ENCODE results near the gene SPTB.

Gene SPTB

GRCh38 chr14:64760146-64760755 is 119.5 kb downstream of the SPTB start:
- Histone ChIP-seq H2AFZ (ENCODE audit: low read depth, low read length) (no peak overlapping the region), H3K79me2 (ENCODE audit: low read length) (no peaks in the 10 kb centered on the region), H3K4me1 (ENCODE audit: low read length) (peaks cover 6% of the 10 kb centered on the region; the same call in 1 of the 2 replicates), H3K36me3 (replicated peaks; ENCODE audit: low read depth, low read length) (no peaks in the 10 kb centered on the region), H3K4me2 (ENCODE audit: low read length) (no peak overlapping the region), H3K9me3 (ENCODE audit: insufficient read depth, low read length) (no peaks in the 10 kb centered on the region), H3K27ac (ENCODE audit: low read length) (no peak overlapping the region), H3K4me3 (ENCODE audit: low read length) (no peak overlapping the region), H3K9ac (ENCODE audit: low read length) (no peak overlapping the region), H3K27me3 (ENCODE audit: low read depth, low read length) (peaks cover 28% of the 10 kb centered on the region), H4K20me1 (ENCODE audit: insufficient read depth, low read length) (no peaks in the 10 kb centered on the region)
- no peak for TF ChIP-seq EZH2phosphoT487 (IDR thresholded peaks at IDR 0.05; ENCODE audit: low read depth)
- TF ChIP-seq, protein P1, sequence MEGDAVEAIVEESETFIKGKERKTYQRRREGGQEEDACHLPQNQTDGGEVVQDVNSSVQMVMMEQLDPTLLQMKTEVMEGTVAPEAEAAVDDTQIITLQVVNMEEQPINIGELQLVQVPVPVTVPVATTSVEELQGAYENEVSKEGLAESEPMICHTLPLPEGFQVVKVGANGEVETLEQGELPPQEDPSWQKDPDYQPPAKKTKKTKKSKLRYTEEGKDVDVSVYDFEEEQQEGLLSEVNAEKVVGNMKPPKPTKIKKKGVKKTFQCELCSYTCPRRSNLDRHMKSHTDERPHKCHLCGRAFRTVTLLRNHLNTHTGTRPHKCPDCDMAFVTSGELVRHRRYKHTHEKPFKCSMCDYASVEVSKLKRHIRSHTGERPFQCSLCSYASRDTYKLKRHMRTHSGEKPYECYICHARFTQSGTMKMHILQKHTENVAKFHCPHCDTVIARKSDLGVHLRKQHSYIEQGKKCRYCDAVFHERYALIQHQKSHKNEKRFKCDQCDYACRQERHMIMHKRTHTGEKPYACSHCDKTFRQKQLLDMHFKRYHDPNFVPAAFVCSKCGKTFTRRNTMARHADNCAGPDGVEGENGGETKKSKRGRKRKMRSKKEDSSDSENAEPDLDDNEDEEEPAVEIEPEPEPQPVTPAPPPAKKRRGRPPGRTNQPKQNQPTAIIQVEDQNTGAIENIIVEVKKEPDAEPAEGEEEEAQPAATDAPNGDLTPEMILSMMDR (IDR thresholded peaks at IDR 0.05; ENCODE audit: low read depth, low read length): peak; percentile 79

DNA sequence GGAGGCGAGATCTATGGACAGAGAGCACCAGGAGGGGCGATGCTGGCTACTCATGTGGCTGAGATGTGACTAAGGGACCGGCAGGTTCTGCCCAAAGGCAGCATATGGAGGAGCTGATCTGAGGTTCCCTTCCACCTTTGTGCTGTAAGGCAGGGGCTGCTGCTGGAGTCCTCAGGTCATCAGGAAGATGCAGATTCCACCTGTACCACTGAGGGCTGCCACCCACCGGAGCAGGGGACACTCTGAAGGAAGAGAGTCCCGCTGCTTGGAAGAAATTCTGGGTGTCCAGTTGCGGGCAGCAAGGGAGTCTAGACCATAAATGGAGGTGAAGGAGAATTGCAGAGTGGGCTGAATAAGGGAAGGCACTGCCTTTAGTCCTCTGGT is 120.2 kb downstream of the SPTB start:
- Histone ChIP-seq H3K27ac (ENCODE audit: low read length) (no peak overlapping the region), H4K20me1 (ENCODE audit: insufficient read depth, low read length) (no peaks in the 10 kb centered on the region), H3K4me3 (ENCODE audit: low read length) (no peak overlapping the region), H3K4me2 (ENCODE audit: low read length) (no peak overlapping the region), H3K4me1 (ENCODE audit: low read length) (peaks cover 5% of the 10 kb centered on the region; the same call in 1 of the 2 replicates), H3K36me3 (replicated peaks; ENCODE audit: low read depth, low read length) (no peaks in the 10 kb centered on the region), H2AFZ (ENCODE audit: low read depth, low read length) (no peak overlapping the region), H3K79me2 (ENCODE audit: low read length) (no peaks in the 10 kb centered on the region), H3K9me3 (ENCODE audit: insufficient read depth, low read length) (no peaks in the 10 kb centered on the region), H3K27me3 (ENCODE audit: low read depth, low read length) (peaks cover 35% of the 10 kb centered on the region), H3K9ac (ENCODE audit: low read length) (no peak overlapping the region)
- TF ChIP-seq EZH2phosphoT487 (IDR thresholded peaks at IDR 0.05; ENCODE audit: low read depth): no peak
- TF ChIP-seq, protein P1 (IDR thresholded peaks at IDR 0.05; ENCODE audit: low read depth, low read length): no peak

DNA sequence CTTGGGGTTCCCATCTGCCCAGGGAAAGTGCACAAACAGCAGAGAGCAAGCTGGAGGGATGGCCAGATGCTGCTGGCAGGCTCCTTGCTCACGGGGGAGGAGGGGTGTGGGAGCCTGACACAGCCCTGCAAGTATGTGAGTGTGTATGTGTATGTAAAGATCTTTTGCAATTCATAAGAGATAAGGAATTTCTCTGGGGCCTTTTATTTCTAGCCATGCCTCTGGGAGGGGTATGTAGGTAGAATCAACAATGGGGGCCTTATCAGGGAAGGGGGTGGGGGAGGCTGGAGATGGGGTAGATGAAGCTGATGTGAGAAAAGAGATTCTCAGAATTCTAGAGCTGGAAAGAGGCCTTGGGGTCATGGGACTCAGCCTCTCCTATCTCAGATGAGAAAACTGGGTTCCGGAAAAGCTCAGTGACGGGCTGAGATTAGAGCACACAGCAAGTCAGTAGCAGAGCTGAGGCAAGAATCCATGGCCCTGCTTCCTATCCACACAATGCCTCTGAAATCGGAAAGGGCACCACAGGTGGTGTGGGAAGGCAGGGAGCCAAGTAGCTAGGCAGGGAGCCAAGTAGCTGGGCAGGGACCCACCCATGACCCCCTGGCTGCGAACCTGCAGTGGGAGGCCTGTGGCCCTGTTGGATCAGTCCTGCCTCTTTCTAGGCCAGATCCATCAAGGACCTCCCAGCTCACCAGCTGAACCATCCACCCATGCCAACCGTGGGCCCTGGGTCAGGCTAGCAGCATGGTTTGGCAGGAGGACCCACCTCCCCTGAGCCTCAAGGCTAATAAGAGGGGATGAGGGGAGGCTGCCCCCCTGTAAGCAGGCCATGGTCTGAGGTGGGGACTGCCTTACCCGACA is 120.8 kb downstream of the SPTB start:
- no peak overlapping the region for H3K4me2 ChIP-seq (ENCODE audit: low read length)
- H3K4me1 ChIP-seq (ENCODE audit: low read length): no peaks in the 10 kb centered on the region
- H3K27ac ChIP-seq (ENCODE audit: low read length): no peak overlapping the region
- peaks cover 36% of the 10 kb centered on the region for H3K27me3 ChIP-seq (ENCODE audit: low read depth, low read length)
- no peak overlapping the region for H3K9ac ChIP-seq (ENCODE audit: low read length)
- H4K20me1 ChIP-seq (ENCODE audit: insufficient read depth, low read length): no peaks in the 10 kb centered on the region
- TF ChIP-seq, protein P1 (IDR thresholded peaks at IDR 0.05; ENCODE audit: low read depth, low read length): no peak
- no peak for TF ChIP-seq EZH2phosphoT487 (IDR thresholded peaks at IDR 0.05; ENCODE audit: low read depth)
- H3K36me3 ChIP-seq (replicated peaks; ENCODE audit: low read depth, low read length): no peaks in the 10 kb centered on the region
- no peak overlapping the region for H3K4me3 ChIP-seq (ENCODE audit: low read length)
- no peaks in the 10 kb centered on the region for H3K9me3 ChIP-seq (ENCODE audit: insufficient read depth, low read length)
- no peak overlapping the region for H2AFZ ChIP-seq (ENCODE audit: low read depth, low read length)
- H3K79me2 ChIP-seq (ENCODE audit: low read length): no peaks in the 10 kb centered on the region

GRCh38 chr14:64758025-64758521 is 121.6 kb downstream of the SPTB start:
- H3K4me3 ChIP-seq (ENCODE audit: low read length): no peak overlapping the region
- no peaks in the 10 kb centered on the region for H3K4me1 ChIP-seq (ENCODE audit: low read length)
- peaks cover 37% of the 10 kb centered on the region for H3K27me3 ChIP-seq (ENCODE audit: low read depth, low read length)
- H3K36me3 ChIP-seq (replicated peaks; ENCODE audit: low read depth, low read length): no peaks in the 10 kb centered on the region
- no peak overlapping the region for H3K4me2 ChIP-seq (ENCODE audit: low read length)
- H3K27ac ChIP-seq (ENCODE audit: low read length): no peak overlapping the region
- no peak overlapping the region for H2AFZ ChIP-seq (ENCODE audit: low read depth, low read length)
- H3K79me2 ChIP-seq (ENCODE audit: low read length): no peaks in the 10 kb centered on the region
- H3K9ac ChIP-seq (ENCODE audit: low read length): no peak overlapping the region
- no peaks in the 10 kb centered on the region for H3K9me3 ChIP-seq (ENCODE audit: insufficient read depth, low read length)
- TF ChIP-seq EZH2phosphoT487 (IDR thresholded peaks at IDR 0.05; ENCODE audit: low read depth): no peak
- TF ChIP-seq, protein P1 (IDR thresholded peaks at IDR 0.05; ENCODE audit: low read depth, low read length): no peak
- H4K20me1 ChIP-seq (ENCODE audit: insufficient read depth, low read length): no peaks in the 10 kb centered on the region
